Activated T-cell treated with anti-CD3 and anti-CD28 coated beads, Interleukin-2, amount 50 U/mL, for 4 hours (primary cell): ENCODE data around the gene DTD1. TPM values are rescaled to one million over a fixed set of nuclear protein-coding genes. Genes with fewer than 3 reads are reported as not detected.

Experiments
- ATAC-seq, 2 donors: fragments of 200-7000 bp; cut with Tn5 transposase; one replicate each; pipeline ENCODE4 v1.10.0; 2021
- DNase-seq: peaks from one replicate; pipeline ENCODE4 v3.0.0-alpha.2; 2020
- H3K27me3 Mint-ChIP-seq: one replicate; pipeline ENCODE4 v1.8.0; 2021; ENCODE audit warnings: low read depth, mixed read lengths
- H3K36me3 Mint-ChIP-seq: one replicate; pipeline ENCODE4 v1.8.0; 2022; ENCODE audit warnings: mixed read lengths; ENCODE audit not compliant: insufficient read depth
- H3K4me1 Mint-ChIP-seq: one replicate; pipeline ENCODE4 v1.8.0; 2021; ENCODE audit warnings: low read depth, mixed read lengths
- H3K4me3 Mint-ChIP-seq: one replicate; pipeline ENCODE4 v1.8.0; 2021; ENCODE audit warnings: mild to moderate bottlenecking, moderate library complexity, mixed read lengths
- H3K9me3 Mint-ChIP-seq: one replicate; pipeline ENCODE4 v1.8.0; 2021; ENCODE audit warnings: mixed read lengths
- total RNA-seq, 3 donors: library from RNA; stranded (reverse); gene quantifications; one replicate each; pipeline ENCODE4 v1.2.1, GENCODE V29; 2021

Gene DTD1
- total RNA-seq, 3 donors from 2014 or later = 42.9 to 50.7 (median 47.4) TPM

DNA sequence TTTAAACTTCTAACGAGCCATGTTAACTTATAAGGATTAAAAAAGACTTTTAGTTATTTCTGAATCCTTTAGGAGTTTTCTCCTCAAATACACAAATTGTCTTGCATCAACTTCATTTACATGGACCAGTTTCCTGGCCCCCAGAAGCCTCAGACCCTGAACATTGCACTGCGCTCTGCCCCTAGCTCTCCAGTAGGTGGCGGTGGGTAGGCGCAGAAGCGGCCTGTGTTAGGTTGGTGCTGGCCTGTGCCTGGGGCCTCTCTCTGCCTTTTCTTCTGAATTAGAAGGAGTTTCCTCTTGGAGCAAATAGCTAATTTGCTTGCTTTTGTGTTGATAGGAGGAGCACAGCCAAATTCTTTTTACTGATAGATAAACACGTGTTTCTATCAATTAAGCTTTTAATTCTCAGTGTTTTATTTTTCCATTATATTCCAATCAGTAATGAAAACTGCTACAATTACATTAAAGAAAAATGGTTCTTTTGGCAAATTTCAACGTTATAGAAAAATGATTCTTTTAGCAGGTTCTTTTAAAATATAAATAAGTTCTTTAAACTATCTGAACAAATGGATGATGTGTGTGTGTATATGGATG is 44.4 kb downstream of the DTD1 start:
- H3K4me1 Mint-ChIP-seq = no peaks in the 10 kb centered on the region
- H3K36me3 Mint-ChIP-seq = peaks cover 28% of the 10 kb centered on the region
- H3K9me3 Mint-ChIP-seq = no peaks in the 10 kb centered on the region
- ATAC-seq (peak; percentile 86 to 88), DNase-seq (peak; percentile 32)
- no peaks in the 10 kb centered on the region for H3K27me3 Mint-ChIP-seq
- no peak overlapping the region for H3K4me3 Mint-ChIP-seq

DNA sequence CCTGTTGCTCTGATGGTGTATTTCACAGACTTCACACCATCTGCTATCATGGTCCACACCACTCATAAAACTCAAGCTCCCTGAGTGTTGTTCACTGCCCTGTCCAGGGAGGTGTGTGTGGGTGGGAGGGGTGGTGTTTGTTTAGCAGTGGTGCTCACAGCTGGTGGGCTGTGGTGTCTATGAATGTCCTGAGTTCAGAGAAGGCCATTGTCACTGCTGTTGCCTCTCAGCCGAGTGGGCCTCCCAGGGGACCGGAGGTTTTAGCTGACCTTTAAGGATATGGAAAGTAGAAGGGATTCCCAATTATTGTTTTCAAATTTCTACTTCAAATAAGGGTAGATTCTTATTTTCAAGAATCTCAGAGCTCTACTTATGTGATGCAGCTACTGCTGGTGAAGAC is 45.6 kb downstream of the DTD1 start:
- ATAC-seq (no peak), DNase-seq (no peak)
- peaks cover 33% of the 10 kb centered on the region for H3K36me3 Mint-ChIP-seq
- no peak overlapping the region for H3K4me3 Mint-ChIP-seq
- H3K9me3 Mint-ChIP-seq = no peaks in the 10 kb centered on the region
- H3K4me1 Mint-ChIP-seq = no peaks in the 10 kb centered on the region
- no peaks in the 10 kb centered on the region for H3K27me3 Mint-ChIP-seq

DNA sequence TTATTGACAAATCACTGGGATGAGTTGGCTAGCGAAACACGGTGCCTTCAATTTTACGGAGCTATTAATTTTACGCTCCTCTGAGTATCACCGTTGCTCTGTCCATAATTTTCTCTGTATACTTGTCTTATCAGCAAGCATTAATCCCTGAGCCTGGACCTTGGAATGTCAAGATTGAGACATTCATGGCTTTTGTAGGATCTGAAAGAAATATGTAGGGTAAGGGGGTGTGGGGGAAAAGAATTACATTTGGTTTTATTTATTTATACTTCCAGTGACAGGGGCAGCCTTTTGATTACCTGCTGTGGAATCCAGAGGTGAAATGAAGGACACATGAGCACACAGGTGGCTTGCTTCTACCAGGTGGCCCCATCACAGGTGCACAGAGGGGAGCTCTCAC is 46.6 kb downstream of the DTD1 start:
- H3K9me3 Mint-ChIP-seq = no peaks in the 10 kb centered on the region
- no peaks in the 10 kb centered on the region for H3K27me3 Mint-ChIP-seq
- H3K4me3 Mint-ChIP-seq = no peak overlapping the region
- ATAC-seq (no peak), DNase-seq (no peak)
- H3K4me1 Mint-ChIP-seq = no peaks in the 10 kb centered on the region
- H3K36me3 Mint-ChIP-seq = peaks cover 32% of the 10 kb centered on the region

- Mint-ChIP-seq H3K27me3 (no peaks in the 10 kb centered on the region), H3K9me3 (no peaks in the 10 kb centered on the region), H3K4me1 (no peaks in the 10 kb centered on the region), H3K4me3 (no peak overlapping the region), H3K36me3 (peaks cover 32% of the 10 kb centered on the region)
- ATAC-seq = no peak
- DNase-seq = no peak
These were observed 47.5 kb downstream of the DTD1 start for GRCh38 chr20:18635380-18635779.

- Mint-ChIP-seq H3K4me1 (no peaks in the 10 kb centered on the region), H3K36me3 (peaks cover 33% of the 10 kb centered on the region), H3K27me3 (no peaks in the 10 kb centered on the region), H3K4me3 (no peak overlapping the region), H3K9me3 (no peaks in the 10 kb centered on the region)
- DNase-seq = no peak
- no peak for ATAC-seq
These were observed 49.4 kb downstream of the DTD1 start for GRCh38 chr20:18637224-18637623.

- Mint-ChIP-seq H3K4me3 (no peak overlapping the region), H3K9me3 (no peaks in the 10 kb centered on the region), H3K27me3 (no peaks in the 10 kb centered on the region), H3K36me3 (peaks cover 36% of the 10 kb centered on the region), H3K4me1 (no peaks in the 10 kb centered on the region)
- ATAC-seq (no peak), DNase-seq (no peak)
These were observed 50.9 kb downstream of the DTD1 start for GRCh38 chr20:18638768-18639167.

- Mint-ChIP-seq H3K4me1 (no peaks in the 10 kb centered on the region), H3K9me3 (no peaks in the 10 kb centered on the region), H3K27me3 (no peaks in the 10 kb centered on the region), H3K36me3 (peaks cover 36% of the 10 kb centered on the region), H3K4me3 (no peak overlapping the region)
- DNase-seq (no peak), ATAC-seq (no peak)
These were observed 51.7 kb downstream of the DTD1 start for GRCh38 chr20:18639501-18639979.

DNA sequence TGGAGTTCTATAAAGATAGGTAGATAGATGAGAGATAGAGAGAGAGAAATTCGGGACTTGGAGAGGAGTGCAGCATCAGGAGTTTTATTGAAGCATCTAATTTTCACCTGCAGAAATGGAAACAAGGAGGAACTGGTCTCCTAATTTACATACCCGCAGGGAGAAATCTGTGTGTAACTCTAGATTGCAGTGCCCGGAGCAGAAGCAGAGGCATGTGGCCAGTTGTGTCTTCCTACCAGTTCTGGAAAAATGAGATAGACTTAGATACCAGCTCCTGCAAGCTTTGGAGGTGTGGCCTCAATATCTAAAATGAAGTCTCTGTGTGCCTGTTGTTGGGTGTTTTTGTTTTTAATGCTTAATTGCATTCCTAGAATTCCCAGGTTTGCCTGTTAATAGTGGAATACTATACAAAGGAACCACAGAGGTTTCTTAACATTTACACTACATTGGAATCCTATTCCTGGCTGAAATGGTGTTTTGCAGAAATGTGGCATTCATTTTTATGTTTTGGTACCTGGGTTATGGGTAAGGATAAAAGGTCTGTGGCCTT is 57.4 kb downstream of the DTD1 start:
- DNase-seq (no peak), ATAC-seq (no peak)
- H3K4me1 Mint-ChIP-seq = no peaks in the 10 kb centered on the region
- no peaks in the 10 kb centered on the region for H3K27me3 Mint-ChIP-seq
- no peak overlapping the region for H3K4me3 Mint-ChIP-seq
- no peaks in the 10 kb centered on the region for H3K9me3 Mint-ChIP-seq
- H3K36me3 Mint-ChIP-seq = peaks cover 15% of the 10 kb centered on the region

- DNase-seq (no peak), ATAC-seq (no peak)
- Mint-ChIP-seq H3K36me3 (peaks cover 18% of the 10 kb centered on the region), H3K9me3 (no peaks in the 10 kb centered on the region), H3K4me1 (no peaks in the 10 kb centered on the region), H3K27me3 (no peaks in the 10 kb centered on the region), H3K4me3 (no peak overlapping the region)
These were observed 58.0 kb downstream of the DTD1 start for GRCh38 chr20:18645851-18646250.

DNA sequence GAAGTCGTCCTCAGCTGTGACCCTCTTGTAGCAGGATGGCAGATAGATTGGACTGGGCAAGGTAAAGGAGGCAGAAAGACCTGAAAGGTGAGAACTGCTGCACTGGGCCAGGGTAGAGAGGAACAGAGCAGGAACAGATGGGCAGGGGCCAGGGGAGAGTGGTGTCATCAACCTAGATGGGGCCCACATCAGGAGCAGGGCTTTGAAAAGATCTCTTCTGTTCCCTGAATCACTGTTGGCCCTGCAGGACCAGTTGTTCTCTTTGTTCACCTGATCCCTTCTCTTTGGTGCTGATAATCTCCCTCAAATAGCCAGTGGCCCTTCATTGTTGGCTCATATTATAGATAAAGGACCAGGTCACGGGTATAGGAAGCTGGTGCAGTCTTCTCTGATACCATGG is 59.9 kb downstream of the DTD1 start:
- H3K27me3 Mint-ChIP-seq = no peaks in the 10 kb centered on the region
- no peaks in the 10 kb centered on the region for H3K4me1 Mint-ChIP-seq
- ATAC-seq = no peak
- DNase-seq = no peak
- H3K36me3 Mint-ChIP-seq = peaks cover 15% of the 10 kb centered on the region
- H3K4me3 Mint-ChIP-seq = no peak overlapping the region
- H3K9me3 Mint-ChIP-seq = no peaks in the 10 kb centered on the region

GRCh38 chr20:18650224-18650623 is 62.4 kb downstream of the DTD1 start:
- no peaks in the 10 kb centered on the region for H3K27me3 Mint-ChIP-seq
- no peaks in the 10 kb centered on the region for H3K4me1 Mint-ChIP-seq
- peaks cover 9% of the 10 kb centered on the region for H3K36me3 Mint-ChIP-seq
- DNase-seq (no peak), ATAC-seq (no peak)
- H3K4me3 Mint-ChIP-seq = no peak overlapping the region
- no peaks in the 10 kb centered on the region for H3K9me3 Mint-ChIP-seq

DNA sequence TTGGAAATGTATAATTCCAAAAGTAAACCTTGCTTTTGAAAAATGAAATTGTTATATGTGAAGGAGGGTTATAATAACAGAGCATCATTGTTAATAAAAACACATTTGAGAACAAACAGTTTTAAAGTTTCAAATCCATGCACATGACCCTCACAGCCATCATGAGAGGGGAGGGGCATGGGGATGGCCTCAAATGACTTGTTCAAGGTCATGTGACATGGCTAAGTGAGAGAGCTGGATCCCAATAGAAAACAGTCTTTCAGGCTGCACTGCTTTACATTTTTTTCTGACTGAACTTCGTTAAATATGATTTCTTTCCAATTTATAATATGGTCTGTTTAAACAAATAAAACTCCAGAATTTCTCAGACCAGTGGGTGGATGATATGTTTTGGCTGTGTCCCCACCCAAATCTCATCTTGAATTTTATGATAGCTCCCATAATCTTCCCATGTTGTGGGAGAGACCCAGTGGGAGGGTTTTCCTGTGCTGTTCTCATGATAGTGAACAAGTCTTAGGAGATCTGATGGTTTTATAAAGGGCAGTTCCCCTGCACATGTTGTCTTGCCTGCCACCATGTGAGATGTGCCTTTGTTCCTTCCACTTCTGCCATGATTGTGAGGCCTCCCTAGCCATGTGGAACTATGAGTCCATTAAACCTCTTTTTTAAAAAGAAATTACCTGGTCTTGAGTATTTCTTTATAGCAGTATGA is 66.0 kb downstream of the DTD1 start:
- no peaks in the 10 kb centered on the region for H3K4me1 Mint-ChIP-seq
- no peaks in the 10 kb centered on the region for H3K9me3 Mint-ChIP-seq
- H3K36me3 Mint-ChIP-seq = peaks cover 20% of the 10 kb centered on the region
- no peak for DNase-seq
- no peak for ATAC-seq
- no peak overlapping the region for H3K4me3 Mint-ChIP-seq
- no peaks in the 10 kb centered on the region for H3K27me3 Mint-ChIP-seq

DNA sequence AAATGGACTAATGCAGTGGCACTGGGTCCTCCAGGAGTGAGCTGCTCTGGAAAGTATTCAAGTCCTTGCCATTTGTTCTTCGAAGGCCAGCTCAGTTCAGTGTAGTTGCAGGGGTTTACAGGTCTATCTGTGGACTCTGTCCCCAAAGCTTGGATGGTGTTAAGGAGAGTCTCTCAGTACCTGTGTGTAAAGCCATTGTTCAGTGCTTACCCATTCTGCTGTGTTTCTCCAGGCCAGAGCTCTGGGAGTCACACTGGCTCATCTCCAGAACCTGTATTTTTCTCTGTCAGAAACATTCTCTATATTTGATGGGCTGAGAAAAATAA is 66.6 kb downstream of the DTD1 start:
- DNase-seq (no peak), ATAC-seq (no peak)
- no peaks in the 10 kb centered on the region for H3K4me1 Mint-ChIP-seq
- no peaks in the 10 kb centered on the region for H3K9me3 Mint-ChIP-seq
- H3K27me3 Mint-ChIP-seq = no peaks in the 10 kb centered on the region
- no peak overlapping the region for H3K4me3 Mint-ChIP-seq
- peaks cover 23% of the 10 kb centered on the region for H3K36me3 Mint-ChIP-seq

- no peak for ATAC-seq
- H3K9me3 Mint-ChIP-seq = no peaks in the 10 kb centered on the region
- H3K4me1 Mint-ChIP-seq = no peaks in the 10 kb centered on the region
These were observed 69.7 kb downstream of the DTD1 start for GRCh38 chr20:18657575-18657974.

More at GRCh38 chr20:18657575-18657974, 69.7 kb downstream of the DTD1 start:
- DNase-seq = no peak
- Mint-ChIP-seq H3K27me3 (no peaks in the 10 kb centered on the region), H3K4me3 (no peak overlapping the region), H3K36me3 (peaks cover 19% of the 10 kb centered on the region)
